ENCODE measurements around the gene WWOX.

Gene WWOX

GRCh38 chr16:79194291-79194690 lies 1094.8 kb downstream of the WWOX start:
- Histone ChIP-seq H3K4me1 (ENCODE audit: insufficient read depth, low read length) (no peaks in the 10 kb centered on the region), H3K27me3 (ENCODE audit: insufficient read depth, low read length) (no peaks in the 10 kb centered on the region), H3K36me3 (ENCODE audit: insufficient read depth, low read length) (no peaks in the 10 kb centered on the region), H3K9me3 (ENCODE audit: low read length) (no peaks in the 10 kb centered on the region), H3K4me3 (ENCODE audit: low read length) (no peak overlapping the region), H2AFZ (ENCODE audit: low read depth, low read length) (no peak overlapping the region)

GRCh38 chr16:79195938-79196337 lies 1096.5 kb downstream of the WWOX start:
- Histone ChIP-seq H3K27me3 (ENCODE audit: insufficient read depth, low read length) (no peaks in the 10 kb centered on the region), H3K9me3 (ENCODE audit: low read length) (no peaks in the 10 kb centered on the region), H3K4me1 (ENCODE audit: insufficient read depth, low read length) (no peaks in the 10 kb centered on the region)

GRCh38 chr16:79201436-79201835 lies 1102.0 kb downstream of the WWOX start:
- Histone ChIP-seq H3K36me3 (ENCODE audit: insufficient read depth, low read length) (no peaks in the 10 kb centered on the region), H3K27me3 (ENCODE audit: insufficient read depth, low read length) (no peaks in the 10 kb centered on the region), H3K4me3 (ENCODE audit: low read length) (no peak overlapping the region), H3K4me1 (ENCODE audit: insufficient read depth, low read length) (no peaks in the 10 kb centered on the region), H3K9me3 (ENCODE audit: low read length) (no peaks in the 10 kb centered on the region), H2AFZ (ENCODE audit: low read depth, low read length) (no peak overlapping the region)

More at GRCh38 chr16:79195938-79196337, 1096.5 kb downstream of the WWOX start:
- Histone ChIP-seq H3K36me3 (ENCODE audit: insufficient read depth, low read length) (no peaks in the 10 kb centered on the region), H3K4me3 (ENCODE audit: low read length) (no peak overlapping the region), H2AFZ (ENCODE audit: low read depth, low read length) (no peak overlapping the region)

GRCh38 chr16:79202977-79203376 lies 1103.5 kb downstream of the WWOX start:
- Histone ChIP-seq H3K4me1 (ENCODE audit: insufficient read depth, low read length) (no peaks in the 10 kb centered on the region), H3K4me3 (ENCODE audit: low read length) (no peak overlapping the region), H3K36me3 (ENCODE audit: insufficient read depth, low read length) (no peaks in the 10 kb centered on the region), H2AFZ (ENCODE audit: low read depth, low read length) (no peak overlapping the region), H3K27me3 (ENCODE audit: insufficient read depth, low read length) (no peaks in the 10 kb centered on the region), H3K9me3 (ENCODE audit: low read length) (no peaks in the 10 kb centered on the region)

- Histone ChIP-seq H3K27me3 (ENCODE audit: insufficient read depth, low read length) (no peaks in the 10 kb centered on the region), H3K9me3 (ENCODE audit: low read length) (no peaks in the 10 kb centered on the region), H3K4me1 (ENCODE audit: insufficient read depth, low read length) (no peaks in the 10 kb centered on the region), H3K4me3 (ENCODE audit: low read length) (no peak overlapping the region), H3K36me3 (ENCODE audit: insufficient read depth, low read length) (no peaks in the 10 kb centered on the region), H2AFZ (ENCODE audit: low read depth, low read length) (no peak overlapping the region)
Measured at GRCh38 chr16:79204486-79204885, 1105.0 kb downstream of the WWOX start.

- no peaks in the 10 kb centered on the region for H3K27me3 ChIP-seq (ENCODE audit: insufficient read depth, low read length)
- no peaks in the 10 kb centered on the region for H3K9me3 ChIP-seq (ENCODE audit: low read length)
- no peak overlapping the region for H3K4me3 ChIP-seq (ENCODE audit: low read length)
- H3K36me3 ChIP-seq (ENCODE audit: insufficient read depth, low read length): no peaks in the 10 kb centered on the region
- no peak overlapping the region for H2AFZ ChIP-seq (ENCODE audit: low read depth, low read length)
- H3K4me1 ChIP-seq (ENCODE audit: insufficient read depth, low read length): peaks cover 4% of the 10 kb centered on the region
Measured at GRCh38 chr16:79206889-79207288, 1107.4 kb downstream of the WWOX start.

GRCh38 chr16:79209308-79209707 lies 1109.9 kb downstream of the WWOX start:
- Histone ChIP-seq H2AFZ (ENCODE audit: low read depth, low read length) (no peak overlapping the region), H3K36me3 (ENCODE audit: insufficient read depth, low read length) (no peaks in the 10 kb centered on the region), H3K4me3 (ENCODE audit: low read length) (no peak overlapping the region), H3K9me3 (ENCODE audit: low read length) (no peaks in the 10 kb centered on the region), H3K4me1 (ENCODE audit: insufficient read depth, low read length) (peaks cover 12% of the 10 kb centered on the region), H3K27me3 (ENCODE audit: insufficient read depth, low read length) (no peaks in the 10 kb centered on the region)

GRCh38 chr16:79210607-79211006 lies 1111.2 kb downstream of the WWOX start:
- H3K27me3 ChIP-seq (ENCODE audit: insufficient read depth, low read length): no peaks in the 10 kb centered on the region
- H3K9me3 ChIP-seq (ENCODE audit: low read length): no peaks in the 10 kb centered on the region
- no peak overlapping the region for H3K4me3 ChIP-seq (ENCODE audit: low read length)
- peaks cover 12% of the 10 kb centered on the region for H3K4me1 ChIP-seq (ENCODE audit: insufficient read depth, low read length)
- no peak overlapping the region for H2AFZ ChIP-seq (ENCODE audit: low read depth, low read length)
- H3K36me3 ChIP-seq (ENCODE audit: insufficient read depth, low read length): no peaks in the 10 kb centered on the region

GRCh38 chr16:79211586-79211985 lies 1112.1 kb downstream of the WWOX start:
- no peaks in the 10 kb centered on the region for H3K27me3 ChIP-seq (ENCODE audit: insufficient read depth, low read length)
- no peaks in the 10 kb centered on the region for H3K36me3 ChIP-seq (ENCODE audit: insufficient read depth, low read length)
- peaks cover 12% of the 10 kb centered on the region for H3K4me1 ChIP-seq (ENCODE audit: insufficient read depth, low read length)
- H3K9me3 ChIP-seq (ENCODE audit: low read length): no peaks in the 10 kb centered on the region
- no peak overlapping the region for H2AFZ ChIP-seq (ENCODE audit: low read depth, low read length)
- H3K4me3 ChIP-seq (ENCODE audit: low read length): no peak overlapping the region

GRCh38 chr16:79212114-79212791 lies 1112.8 kb downstream of the WWOX start:
- H3K36me3 ChIP-seq (ENCODE audit: insufficient read depth, low read length): no peaks in the 10 kb centered on the region
- no peaks in the 10 kb centered on the region for H3K27me3 ChIP-seq (ENCODE audit: insufficient read depth, low read length)
- H3K4me3 ChIP-seq (ENCODE audit: low read length): no peak overlapping the region
- no peaks in the 10 kb centered on the region for H3K9me3 ChIP-seq (ENCODE audit: low read length)
- no peak overlapping the region for H2AFZ ChIP-seq (ENCODE audit: low read depth, low read length)
- H3K4me1 ChIP-seq (ENCODE audit: insufficient read depth, low read length): peaks cover 12% of the 10 kb centered on the region

GRCh38 chr16:79213214-79213613 lies 1113.8 kb downstream of the WWOX start:
- Histone ChIP-seq H2AFZ (ENCODE audit: low read depth, low read length) (no peak overlapping the region), H3K9me3 (ENCODE audit: low read length) (no peaks in the 10 kb centered on the region), H3K36me3 (ENCODE audit: insufficient read depth, low read length) (no peaks in the 10 kb centered on the region), H3K4me1 (ENCODE audit: insufficient read depth, low read length) (peaks cover 12% of the 10 kb centered on the region), H3K4me3 (ENCODE audit: low read length) (no peak overlapping the region), H3K27me3 (ENCODE audit: insufficient read depth, low read length) (no peaks in the 10 kb centered on the region)

GRCh38 chr16:79215289-79215688 lies 1115.8 kb downstream of the WWOX start:
- Histone ChIP-seq H3K27me3 (ENCODE audit: insufficient read depth, low read length) (no peaks in the 10 kb centered on the region), H3K36me3 (ENCODE audit: insufficient read depth, low read length) (no peaks in the 10 kb centered on the region), H3K4me3 (ENCODE audit: low read length) (no peak overlapping the region), H3K9me3 (ENCODE audit: low read length) (no peaks in the 10 kb centered on the region), H3K4me1 (ENCODE audit: insufficient read depth, low read length) (peaks cover 12% of the 10 kb centered on the region), H2AFZ (ENCODE audit: low read depth, low read length) (no peak overlapping the region)

GRCh38 chr16:79217375-79218011 lies 1118.0 kb downstream of the WWOX start:
- Histone ChIP-seq H3K4me3 (ENCODE audit: low read length) (no peak overlapping the region), H3K9me3 (ENCODE audit: low read length) (no peaks in the 10 kb centered on the region), H3K36me3 (ENCODE audit: insufficient read depth, low read length) (no peaks in the 10 kb centered on the region), H3K27me3 (ENCODE audit: insufficient read depth, low read length) (no peaks in the 10 kb centered on the region), H2AFZ (ENCODE audit: low read depth, low read length) (no peak overlapping the region), H3K4me1 (ENCODE audit: insufficient read depth, low read length) (peaks cover 2% of the 10 kb centered on the region)

- no peaks in the 10 kb centered on the region for H3K36me3 ChIP-seq (ENCODE audit: insufficient read depth, low read length)
- no peaks in the 10 kb centered on the region for H3K9me3 ChIP-seq (ENCODE audit: low read length)
- no peaks in the 10 kb centered on the region for H3K4me1 ChIP-seq (ENCODE audit: insufficient read depth, low read length)
- no peak overlapping the region for H2AFZ ChIP-seq (ENCODE audit: low read depth, low read length)
- no peak overlapping the region for H3K4me3 ChIP-seq (ENCODE audit: low read length)
- no peaks in the 10 kb centered on the region for H3K27me3 ChIP-seq (ENCODE audit: insufficient read depth, low read length)
Measured at GRCh38 chr16:79218351-79218750, 1118.9 kb downstream of the WWOX start.
